ENCODE data around the gene HYAL1.
"Not testable (repeated sequence)": the region's sequence is repeated elsewhere in the genome, so short reads cannot be mapped to it uniquely, and the experiment has no call there.

HYAL1 gene

GRCh38 chr3:50273689-50274065, 29.7 kb downstream of the HYAL1 start:
- DNase-seq: no peak
- TF ChIP-seq POLR2A (IDR thresholded peaks at IDR 0.05; ENCODE audit: low read length) (no peak), GATA1 (IDR thresholded peaks at IDR 0.05; ENCODE audit: low read depth, low read length) (no peak)

- peak; percentile 77 to 90 for DNase-seq
- no peak for TF ChIP-seq POLR2A (IDR thresholded peaks at IDR 0.05; ENCODE audit: low read length)
- no peak for TF ChIP-seq GATA1 (IDR thresholded peaks at IDR 0.05; ENCODE audit: low read depth, low read length)
These were observed 30.3 kb downstream of the HYAL1 start for GRCh38 chr3:50272911-50273688.

- not testable (repeated sequence) for DNase-seq
These were observed 30.9 kb downstream of the HYAL1 start for GRCh38 chr3:50272538-50272910.

- no peak for DNase-seq
- TF ChIP-seq POLR2A (IDR thresholded peaks at IDR 0.05; ENCODE audit: low read length) (no peak), GATA1 (IDR thresholded peaks at IDR 0.05; ENCODE audit: low read depth, low read length) (no peak)
These were observed 31.9 kb downstream of the HYAL1 start for GRCh38 chr3:50271314-50271936.

- TF ChIP-seq GATA1 (IDR thresholded peaks at IDR 0.05; ENCODE audit: low read depth, low read length): no peak
- no peak for TF ChIP-seq POLR2A (IDR thresholded peaks at IDR 0.05; ENCODE audit: low read length)
- DNase-seq: no peak
These were observed 32.8 kb downstream of the HYAL1 start for GRCh38 chr3:50270422-50271224.

DNA sequence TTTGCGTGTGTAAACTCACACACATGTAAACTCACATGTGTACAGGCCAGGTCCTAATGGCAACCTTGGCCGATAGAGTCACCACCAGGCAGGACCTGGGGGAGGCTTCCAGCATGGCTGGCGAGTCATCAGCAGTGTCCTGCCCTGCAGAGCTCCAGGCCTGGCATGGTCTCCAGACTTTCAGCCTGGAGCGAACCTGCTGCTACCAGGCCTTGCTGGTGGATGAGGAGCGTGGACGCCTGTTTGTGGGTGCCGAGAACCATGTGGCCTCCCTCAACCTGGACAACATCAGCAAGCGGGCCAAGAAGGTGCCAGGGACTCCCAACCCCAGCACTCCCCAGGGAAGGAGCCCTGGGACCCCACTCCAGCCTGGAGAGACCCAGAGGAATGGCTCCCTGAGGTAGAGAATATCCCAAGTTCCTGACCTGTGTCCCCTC, 33.4 kb downstream of the HYAL1 start:
- TF ChIP-seq POLR2A (IDR thresholded peaks at IDR 0.05; ENCODE audit: low read length): no peak
- no peak for TF ChIP-seq GATA1 (IDR thresholded peaks at IDR 0.05; ENCODE audit: low read depth, low read length)
- DNase-seq: no peak

DNA sequence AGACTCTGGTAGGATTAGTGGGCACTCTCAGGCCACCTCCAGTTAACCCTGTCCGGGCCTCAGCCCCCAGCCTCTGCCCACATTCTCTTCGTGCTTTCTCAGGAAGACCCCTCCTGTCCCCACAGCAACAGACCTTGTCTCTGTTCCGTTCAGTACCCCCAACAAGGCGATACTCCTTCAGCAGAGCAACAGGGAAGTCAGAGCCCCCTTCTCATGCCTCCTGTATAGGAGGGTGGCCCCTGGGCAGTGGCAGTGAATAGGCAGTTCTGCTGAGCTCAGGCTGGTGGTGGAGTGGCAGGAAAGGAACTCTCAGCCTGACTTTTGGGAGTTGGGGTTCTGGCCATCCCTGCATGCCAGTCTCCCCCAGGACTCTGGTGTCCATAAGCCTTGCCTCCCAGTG, 33.9 kb downstream of the HYAL1 start:
- DNase-seq: no peak
- TF ChIP-seq POLR2A (IDR thresholded peaks at IDR 0.05; ENCODE audit: low read length): no peak

- no peak for DNase-seq
These were observed 34.5 kb downstream of the HYAL1 start, which contains the start of gene SEMA3B for GRCh38 chr3:50268703-50269451. Gene SEMA3B (plus strand): TSS chr3:50269147. CDS start chr3:50269241, 94 bp downstream.

DNA sequence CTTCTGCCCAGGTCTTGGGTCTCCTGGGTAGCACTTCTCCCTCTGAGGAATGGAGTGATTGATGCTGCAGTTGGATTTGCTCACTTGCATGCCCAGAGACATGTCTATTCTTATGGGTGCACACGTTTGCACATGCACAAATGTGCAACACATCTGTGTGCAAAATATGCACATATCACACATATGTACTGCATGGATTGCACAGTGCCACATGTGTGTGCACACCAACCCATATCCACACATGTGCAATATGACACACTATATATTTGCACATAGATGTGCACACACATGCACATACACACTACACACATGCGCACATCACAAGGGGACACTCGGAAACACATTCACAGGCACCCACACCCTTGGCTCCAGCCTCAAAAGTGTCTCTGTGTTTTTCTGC, 35.1 kb downstream of the HYAL1 start:
- DNase-seq: no peak
- no peak for TF ChIP-seq GATA1 (IDR thresholded peaks at IDR 0.05; ENCODE audit: low read depth, low read length)
- TF ChIP-seq POLR2A (IDR thresholded peaks at IDR 0.05; ENCODE audit: low read length): no peak

More at GRCh38 chr3:50268703-50269451, 34.5 kb downstream of the HYAL1 start, which contains the start of gene SEMA3B:
- TF ChIP-seq POLR2A (IDR thresholded peaks at IDR 0.05; ENCODE audit: low read length) (no peak), GATA1 (IDR thresholded peaks at IDR 0.05; ENCODE audit: low read depth, low read length) (no peak)

DNA sequence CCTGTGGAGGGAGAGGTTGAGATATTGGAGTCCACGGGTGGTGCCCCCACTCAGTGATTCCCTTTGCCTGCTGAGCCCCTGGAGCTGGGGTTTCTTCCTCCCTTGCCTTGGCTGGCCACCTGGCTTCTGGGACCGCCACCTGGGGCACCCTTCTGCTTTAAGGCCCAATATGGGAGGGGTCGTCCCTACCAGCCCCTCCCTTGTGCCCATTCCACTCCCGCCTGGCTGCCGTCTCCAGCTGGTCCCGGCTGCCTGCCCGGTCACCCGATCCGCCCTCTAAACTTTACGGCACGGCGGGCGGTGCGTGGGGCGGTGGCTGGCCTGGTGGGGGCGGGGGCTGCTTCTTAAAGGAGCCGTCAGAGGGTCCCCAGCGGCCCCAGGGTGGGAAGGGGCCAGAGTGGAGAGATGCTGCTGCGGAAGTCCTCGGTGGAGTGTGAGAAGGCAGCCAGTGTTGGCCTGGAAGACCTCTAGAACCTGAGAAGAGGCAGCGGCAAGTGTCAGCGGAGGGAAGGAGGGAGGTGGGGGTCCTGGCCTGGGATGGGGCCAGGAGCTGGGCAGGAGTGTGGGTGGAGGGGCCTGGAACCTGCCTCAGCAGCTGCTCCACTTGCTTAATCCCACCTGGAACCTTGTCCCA, 36.0 kb downstream of the HYAL1 start:
- DNase-seq: no peak
- no peak for TF ChIP-seq GATA1 (IDR thresholded peaks at IDR 0.05; ENCODE audit: low read depth, low read length)
- TF ChIP-seq POLR2A (IDR thresholded peaks at IDR 0.05; ENCODE audit: low read length): no peak

GRCh38 chr3:50266836-50267235, 36.5 kb downstream of the HYAL1 start:
- TF ChIP-seq POLR2A (IDR thresholded peaks at IDR 0.05; ENCODE audit: low read length) (no peak), GATA1 (IDR thresholded peaks at IDR 0.05; ENCODE audit: low read depth, low read length) (no peak)

GRCh38 chr3:50266017-50266416, 37.4 kb downstream of the HYAL1 start:
- no peak for DNase-seq
- TF ChIP-seq GATA1 (IDR thresholded peaks at IDR 0.05; ENCODE audit: low read depth, low read length) (no peak), POLR2A (IDR thresholded peaks at IDR 0.05; ENCODE audit: low read length) (no peak)

More at GRCh38 chr3:50266836-50267235, 36.5 kb downstream of the HYAL1 start:
- DNase-seq: no peak

DNA sequence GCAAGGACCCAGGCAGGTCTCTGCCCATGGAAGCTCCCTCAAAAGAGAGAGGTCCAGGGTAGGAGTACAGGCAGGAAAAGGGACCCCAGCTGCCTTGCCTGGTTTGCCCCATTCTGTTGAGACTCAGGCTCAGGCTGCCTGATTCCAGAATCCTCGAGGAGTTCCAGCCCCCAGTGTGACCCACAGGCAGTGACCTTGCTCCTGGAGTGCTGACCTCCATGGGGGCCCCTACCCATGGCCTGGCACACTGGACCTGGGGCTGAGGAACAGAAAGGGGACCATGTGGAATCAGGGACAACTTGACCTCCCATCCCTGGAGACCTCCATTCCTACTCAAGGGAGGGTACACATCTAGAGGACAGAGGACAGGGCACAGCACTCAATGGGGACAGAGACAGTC, 37.8 kb downstream of the HYAL1 start:
- TF ChIP-seq GATA1 (IDR thresholded peaks at IDR 0.05; ENCODE audit: low read depth, low read length) (no peak), POLR2A (IDR thresholded peaks at IDR 0.05; ENCODE audit: low read length) (no peak)
- no peak for DNase-seq

All from erythroblast (primary cell).